Measurements from ENCODE around the gene POGZ.

- TF ChIP-seq CTCF (IDR thresholded peaks at IDR 0.05; ENCODE audit: low read length) (no peak), EZH2phosphoT487 (IDR thresholded peaks at IDR 0.05; ENCODE audit: low read length) (no peak)
Observed at GRCh38 chr1:151356696-151357095, 102.6 kb downstream of the POGZ start.
